Measurements from ENCODE around the gene TMEM205.

DNA sequence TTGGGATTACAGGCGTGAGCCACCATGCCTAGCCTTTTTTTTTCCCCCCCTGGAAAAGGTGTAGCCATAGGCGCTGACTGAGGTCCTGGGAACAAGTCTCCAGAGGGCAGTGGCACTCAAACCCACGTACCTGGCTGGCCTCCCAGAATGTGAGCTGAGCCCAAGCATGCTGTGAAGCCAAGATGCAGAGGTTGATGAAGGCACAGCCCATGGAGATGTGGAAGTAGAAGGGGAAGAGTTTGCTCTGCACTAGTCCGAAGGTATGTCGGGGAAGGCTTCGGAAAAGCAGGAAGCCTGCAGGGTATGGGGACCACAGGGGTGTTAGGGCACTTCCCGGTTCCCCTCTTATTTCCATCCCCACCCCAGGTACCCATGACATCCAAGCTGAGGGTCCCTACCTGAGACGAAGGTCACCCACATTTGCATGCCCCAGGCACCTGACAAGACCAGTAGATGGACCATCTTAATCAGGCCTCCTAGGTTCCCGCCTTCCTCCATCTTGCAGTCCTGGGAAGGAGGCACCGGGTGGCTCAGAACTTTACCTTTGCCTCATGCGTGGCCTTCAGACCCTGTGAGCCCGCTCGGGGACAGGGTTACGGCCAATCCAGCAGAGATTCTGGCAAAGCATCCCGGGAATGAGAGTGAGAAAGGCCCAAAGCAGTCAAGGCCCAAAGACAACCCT, 805 bp downstream of the TMEM205 start:
- TF ChIP-seq POLR2A (IDR thresholded peaks at IDR 0.05) = no peak
- TF ChIP-seq, protein P1, sequence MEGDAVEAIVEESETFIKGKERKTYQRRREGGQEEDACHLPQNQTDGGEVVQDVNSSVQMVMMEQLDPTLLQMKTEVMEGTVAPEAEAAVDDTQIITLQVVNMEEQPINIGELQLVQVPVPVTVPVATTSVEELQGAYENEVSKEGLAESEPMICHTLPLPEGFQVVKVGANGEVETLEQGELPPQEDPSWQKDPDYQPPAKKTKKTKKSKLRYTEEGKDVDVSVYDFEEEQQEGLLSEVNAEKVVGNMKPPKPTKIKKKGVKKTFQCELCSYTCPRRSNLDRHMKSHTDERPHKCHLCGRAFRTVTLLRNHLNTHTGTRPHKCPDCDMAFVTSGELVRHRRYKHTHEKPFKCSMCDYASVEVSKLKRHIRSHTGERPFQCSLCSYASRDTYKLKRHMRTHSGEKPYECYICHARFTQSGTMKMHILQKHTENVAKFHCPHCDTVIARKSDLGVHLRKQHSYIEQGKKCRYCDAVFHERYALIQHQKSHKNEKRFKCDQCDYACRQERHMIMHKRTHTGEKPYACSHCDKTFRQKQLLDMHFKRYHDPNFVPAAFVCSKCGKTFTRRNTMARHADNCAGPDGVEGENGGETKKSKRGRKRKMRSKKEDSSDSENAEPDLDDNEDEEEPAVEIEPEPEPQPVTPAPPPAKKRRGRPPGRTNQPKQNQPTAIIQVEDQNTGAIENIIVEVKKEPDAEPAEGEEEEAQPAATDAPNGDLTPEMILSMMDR (IDR thresholded peaks at IDR 0.05) = no peak
- no peak for TF ChIP-seq POLR2AphosphoS5 (IDR thresholded peaks at IDR 0.05)

Data from prostate gland (tissue), 2 donors.